Mucosa of gallbladder (tissue), 1 donor: ENCODE data around the gene THRB. TPM values are rescaled to one million over a fixed set of nuclear protein-coding genes. Genes with fewer than 3 reads are reported as not detected.

Experiments
- DNase-seq: peaks from one replicate; pipeline ENCODE4 v3.0.0-alpha.2; 2020; ENCODE audit warnings: low spot score
- total RNA-seq: library from RNA; stranded (reverse); gene quantifications from one replicate; pipeline ENCODE4 v1.2.1, GENCODE V29; 2021
- donor health status: DM: no; HTN: no; CAD: no.

The THRB gene
- total RNA-seq, 1 donor from 2014 or later, result 7.1 TPM

- no peak for DNase-seq
These were observed 114.7 kb downstream of the THRB start for GRCh38 chr3:24379936-24380335.

- DNase-seq, result no peak
These were observed 116.3 kb downstream of the THRB start for GRCh38 chr3:24378313-24378712.

GRCh38 chr3:24377218-24377993, 117.2 kb downstream of the THRB start:
- no peak for DNase-seq

- DNase-seq, result no peak
These were observed 118.7 kb downstream of the THRB start for GRCh38 chr3:24375947-24376384.

- DNase-seq, result no peak
These were observed 119.8 kb downstream of the THRB start for GRCh38 chr3:24374801-24375200.

- DNase-seq, result no peak
These were observed 121.3 kb downstream of the THRB start for GRCh38 chr3:24373198-24373959.

- DNase-seq, result no peak
These were observed 122.0 kb downstream of the THRB start for GRCh38 chr3:24372559-24373197.

GRCh38 chr3:24370352-24371090, 124.1 kb downstream of the THRB start:
- DNase-seq, result no peak

GRCh38 chr3:24368605-24369004, 126.0 kb downstream of the THRB start:
- no peak for DNase-seq

- DNase-seq, result no peak
These were observed 126.9 kb downstream of the THRB start for GRCh38 chr3:24367664-24368264.

GRCh38 chr3:24367216-24367615, 127.4 kb downstream of the THRB start:
- no peak for DNase-seq

- DNase-seq, result peak; percentile 76
These were observed 129.5 kb downstream of the THRB start for GRCh38 chr3:24365168-24365567.

- no peak for DNase-seq
These were observed 130.3 kb downstream of the THRB start for GRCh38 chr3:24364359-24364758.

GRCh38 chr3:24363242-24363641, 131.4 kb downstream of the THRB start:
- DNase-seq, result peak; percentile 34

- DNase-seq, result no peak
These were observed 133.0 kb downstream of the THRB start for GRCh38 chr3:24361623-24362022.

GRCh38 chr3:24360957-24361356, 133.7 kb downstream of the THRB start:
- no peak for DNase-seq

- no peak for DNase-seq
These were observed 134.8 kb downstream of the THRB start for GRCh38 chr3:24359645-24360462.

GRCh38 chr3:24359102-24359501, 135.5 kb downstream of the THRB start:
- DNase-seq, result no peak

- no peak for DNase-seq
These were observed 137.0 kb downstream of the THRB start for GRCh38 chr3:24357635-24358034.

- no peak for DNase-seq
These were observed 138.8 kb downstream of the THRB start for GRCh38 chr3:24355806-24356205.

- no peak for DNase-seq
These were observed 140.4 kb downstream of the THRB start for GRCh38 chr3:24354230-24354629.
